H1 (cell line): ENCODE data around the gene CNBD2. TPM values are rescaled to one million over a fixed set of nuclear protein-coding genes. Genes with fewer than 3 reads are reported as not detected.

ENCODE experiments used
- CTCF ChIA-PET: fragments of 300-600 bp; sonication (Branson Sonifier 250); formaldehyde crosslinking; loops from one replicate; lab custom pipeline; 2021; ENCODE audit not compliant: partially characterized antibody; lab: Charles Lee
- POLR2A ChIA-PET: fragments of 300-600 bp; sonication (Branson Sonifier 250); formaldehyde crosslinking; loops from one replicate; lab custom pipeline; 2021; ENCODE audit warnings: inconsistent platforms; ENCODE audit not compliant: partially characterized antibody; lab: Charles Lee
- DNase-seq, 2 experiments: peaks; one replicate each; pipeline versions ENCODE4 v3.0.0 to v3.0.0-alpha.2; 2010 to 2022; ENCODE audit warnings: low spot score in 2 of 2, low read depth in 1 of 2, mixed read lengths in 1 of 2
- FAIRE-seq: peaks from 2 replicates; lab custom pipeline; 2011; peaks lifted over from hg19 to GRCh38; lab: Jason Lieb, UNC
- H2AFZ ChIP-seq: 2 replicates; pipeline ENCODE4 v1.8.1; 2012; ENCODE audit warnings: low read length, inconsistent platforms
- H2AK5ac ChIP-seq: 2 replicates; pipeline ENCODE4 v1.6.1; 2013; ENCODE audit warnings: low read depth, low read length
- H2BK120ac ChIP-seq: replicated peaks from 2 replicates; pipeline ENCODE3; 2013; ENCODE audit warnings: low read depth, low read length, inconsistent platforms
- H2BK12ac ChIP-seq: 2 replicates; pipeline ENCODE4 v1.6.1; 2013; ENCODE audit warnings: low read depth, low read length
- H2BK15ac ChIP-seq: 2 replicates; pipeline ENCODE4 v1.6.1; 2013; ENCODE audit warnings: low read length
- H2BK20ac ChIP-seq: 2 replicates; pipeline ENCODE4 v1.6.1; 2013; ENCODE audit warnings: low read length
- H2BK5ac ChIP-seq: 2 replicates; pipeline ENCODE4 v1.6.1; 2013; ENCODE audit warnings: low read depth, low read length
- H3K14ac ChIP-seq: 2 replicates; pipeline ENCODE4 v1.6.1; 2013; ENCODE audit warnings: inconsistent platforms; ENCODE audit not compliant: insufficient read length
- H3K18ac ChIP-seq: 2 replicates; pipeline ENCODE4 v1.6.1; 2013; ENCODE audit warnings: low read length; ENCODE audit errors: extremely low read depth
- H3K23ac ChIP-seq: 2 replicates; pipeline ENCODE4 v1.6.1; 2013; ENCODE audit warnings: inconsistent platforms; ENCODE audit not compliant: insufficient read length
- H3K23me2 ChIP-seq: 2 replicates; pipeline ENCODE4 v1.6.1; 2013; ENCODE audit warnings: low read depth, low read length
- H3K27ac ChIP-seq: 2 replicates; pipeline ENCODE4 v1.6.1; 2011; ENCODE audit warnings: low read depth, low read length, inconsistent platforms
- H3K27me3 ChIP-seq, 4 experiments: replicated peaks in 1 of 4; 1 replicate in 1 of 4; 2 replicates in 3 of 4; pipeline versions ENCODE4 v1.6.1 to v1.8.1; 2011 to 2013; ENCODE audit warnings: low read length in 3 of 4, mild to moderate bottlenecking in 3 of 4, inconsistent platforms in 2 of 4, mixed read lengths in 2 of 4, moderate library complexity in 1 of 4; ENCODE audit not compliant: control insufficient read depth in 3 of 4, insufficient read depth in 3 of 4; ENCODE audit errors: extremely low read depth in 1 of 4
- H3K36me3 ChIP-seq, 4 experiments: 2 replicates each; pipeline versions ENCODE4 v1.6.1 to v1.8.1; 2011 to 2013; ENCODE audit warnings: mild to moderate bottlenecking in 4 of 4, low read length in 3 of 4, moderate library complexity in 2 of 4, control low read depth in 1 of 4, inconsistent platforms in 1 of 4; ENCODE audit not compliant: insufficient read depth in 4 of 4, control insufficient read depth in 2 of 4
- H3K4ac ChIP-seq: replicated peaks from 2 replicates; pipeline ENCODE3; 2013; ENCODE audit warnings: low read length, low read depth, mixed read lengths, inconsistent platforms; ENCODE audit not compliant: insufficient read length
- H3K4me1 ChIP-seq, 4 experiments: replicated peaks in 1 of 4; 1 replicate in 1 of 4; 2 replicates in 3 of 4; pipeline versions ENCODE4 v1.6.1 to v1.8.1; 2011 to 2013; ENCODE audit warnings: low read length in 3 of 4, inconsistent platforms in 2 of 4, mixed read lengths in 1 of 4; ENCODE audit not compliant: insufficient read depth in 4 of 4, control insufficient read depth in 3 of 4
- H3K4me2 ChIP-seq, 2 experiments: 2 replicates each; pipeline versions ENCODE4 v1.6.1 to v1.8.1; 2011 to 2013; ENCODE audit warnings: low read depth in 2 of 2, low read length in 2 of 2, control low read depth in 1 of 2, inconsistent platforms in 1 of 2, mild to moderate bottlenecking in 1 of 2; ENCODE audit not compliant: insufficient read depth in 1 of 2
- H3K4me3 ChIP-seq, 4 experiments: fragments of 200-600, 300-600 bp in 1 of 4; sonication (generic), shearing (Covaris generic), sonication (Bioruptor Twin) in 1 of 4; 2 replicates each; pipeline versions ENCODE4 v1.5.1 to v1.8.1; 2011 to 2016; ENCODE audit warnings: low read length in 4 of 4, low read depth in 3 of 4, control low read depth in 2 of 4, inconsistent platforms in 2 of 4, mild to moderate bottlenecking in 2 of 4, mixed read lengths in 1 of 4, moderate library complexity in 1 of 4; ENCODE audit not compliant: insufficient read depth in 2 of 4; ENCODE audit errors: extremely low read depth in 1 of 4
- H3K56ac ChIP-seq: replicated peaks from 2 replicates; pipeline ENCODE3; 2013; ENCODE audit warnings: low read depth, mild to moderate bottlenecking, mixed read lengths, low read length, inconsistent platforms; ENCODE audit not compliant: insufficient read length
- H3K79me1 ChIP-seq: 2 replicates; pipeline ENCODE4 v1.6.1; 2013; ENCODE audit warnings: low read depth, low read length, control low read depth
- H3K79me2 ChIP-seq, 2 experiments: 2 replicates each; pipeline versions ENCODE4 v1.6.1 to v1.8.1; 2012 to 2013; ENCODE audit warnings: low read length in 2 of 2, mild to moderate bottlenecking in 2 of 2, inconsistent platforms in 1 of 2; ENCODE audit not compliant: insufficient read depth in 2 of 2, control insufficient read depth in 1 of 2
- H3K9ac ChIP-seq, 4 experiments: replicated peaks in 1 of 4; 1 replicate in 1 of 4; 2 replicates in 3 of 4; pipeline versions ENCODE4 v1.6.1 to v1.8.1; 2011 to 2013; ENCODE audit warnings: low read depth in 3 of 4, low read length in 3 of 4, control low read depth in 2 of 4, mild to moderate bottlenecking in 2 of 4, moderate library complexity in 2 of 4, inconsistent platforms in 1 of 4; ENCODE audit errors: extremely low read depth in 1 of 4
- H3K9me3 ChIP-seq, 2 experiments: 2 replicates each; pipeline versions ENCODE4 v1.6.1 to v1.8.1; 2012 to 2013; ENCODE audit warnings: mild to moderate bottlenecking in 2 of 2, moderate library complexity in 2 of 2, control low read depth in 1 of 2, inconsistent platforms in 1 of 2, low read depth in 1 of 2, low read length in 1 of 2, mixed read lengths in 1 of 2; ENCODE audit not compliant: insufficient read depth in 2 of 2
- H4K20me1 ChIP-seq, 2 experiments: replicated peaks in 1 of 2; 2 replicates each; pipeline versions ENCODE3 to v1.8.1; 2011 to 2013; ENCODE audit warnings: inconsistent platforms in 2 of 2, low read length in 2 of 2, mild to moderate bottlenecking in 1 of 2; ENCODE audit not compliant: insufficient read depth in 2 of 2, control insufficient read depth in 1 of 2
- H4K5ac ChIP-seq: 2 replicates; pipeline ENCODE4 v1.6.1; 2013; ENCODE audit warnings: low read length, low read depth, mixed read lengths, inconsistent platforms; ENCODE audit not compliant: insufficient read length
- H4K8ac ChIP-seq: 2 replicates; pipeline ENCODE4 v1.8.0; 2013; ENCODE audit warnings: mild to moderate bottlenecking, moderate library complexity, low read length, inconsistent platforms; ENCODE audit not compliant: insufficient read depth; ENCODE audit errors: extremely low read depth
- H4K91ac ChIP-seq: replicated peaks from 2 replicates; pipeline ENCODE3; 2013; ENCODE audit warnings: low read length, mixed read lengths, inconsistent platforms; ENCODE audit not compliant: insufficient read length
- CBX8 ChIP-seq: fragments of 300-800, 300-1000 bp; sonication (generic); IDR thresholded peaks from 2 replicates; pipeline ENCODE4 v1.7.1; 2016; ENCODE audit warnings: low read depth, low read length, borderline replicate concordance
- CTBP2 ChIP-seq: IDR thresholded peaks from 2 replicates; pipeline ENCODE4 v1.7.0; 2011; ENCODE audit warnings: borderline replicate concordance, mild to moderate bottlenecking, moderate library complexity, mixed read lengths, low read length; ENCODE audit not compliant: insufficient read depth, insufficient read length
- KDM5A ChIP-seq: fragments of 200-600 bp; IDR thresholded peaks from 2 replicates; pipeline ENCODE4 v1.7.1; 2012; ENCODE audit warnings: mild to moderate bottlenecking, low read length, inconsistent platforms, mixed read lengths
- MAFK ChIP-seq: IDR thresholded peaks from 2 replicates; pipeline ENCODE4 v1.6.1; 2012; ENCODE audit warnings: low read depth, mild to moderate bottlenecking, improper control_type of control experiment, low read length
- PHF8 ChIP-seq: fragments of 200-600 bp; sonication (generic); conservative IDR thresholded peaks from 2 replicates; pipeline ENCODE4 v1.7.1; 2012; ENCODE audit warnings: low read depth, mild to moderate bottlenecking, inconsistent platforms, low read length, moderate library complexity
- RNF2 ChIP-seq: fragments of 200-900, 300-1000 bp; sonication (generic); IDR thresholded peaks from 2 replicates; pipeline ENCODE4 v1.7.1; 2016; ENCODE audit warnings: borderline replicate concordance, low read depth, mild to moderate bottlenecking, antibody characterized with exemption, low read length; ENCODE audit not compliant: poor library complexity, severe bottlenecking; ENCODE audit errors: missing control alignments
- RXRA ChIP-seq: IDR thresholded peaks from 2 replicates; pipeline ENCODE4 v1.6.1; 2011; ENCODE audit warnings: low read depth, mild to moderate bottlenecking, low read length, moderate library complexity; ENCODE audit not compliant: insufficient read depth
- SAP30 ChIP-seq: fragments of 300-600 bp; sonication (generic); IDR thresholded peaks from 2 replicates; pipeline ENCODE4 v1.7.1; 2012; ENCODE audit warnings: low read length, moderate library complexity, mild to moderate bottlenecking, inconsistent platforms; ENCODE audit not compliant: insufficient read depth, insufficient replicate concordance
- TAF7 ChIP-seq: optimal IDR thresholded peaks from 2 replicates; pipeline ENCODE3; 2011; ENCODE audit warnings: low read depth, mild to moderate bottlenecking, inconsistent platforms, low read length, moderate library complexity, borderline replicate concordance
- TEAD4 ChIP-seq: IDR thresholded peaks from 2 replicates; pipeline ENCODE4 v1.6.1; 2012; ENCODE audit warnings: low read depth, low read length, inconsistent platforms, mixed read lengths
- ZNF274 ChIP-seq: IDR thresholded peaks from 2 replicates; pipeline ENCODE4 v1.7.0; 2012; ENCODE audit warnings: low read length, borderline replicate concordance; ENCODE audit errors: extremely low read depth
- polyA plus RNA-seq, 7 experiments: library from polyadenylated mRNA; depleted of rRNA in 3 of 7; stranded (reverse) in 5 of 7; unstranded in 2 of 7; fragments of >200 nt in 5 of 7; fragments of 200-250 nt in 2 of 7; gene quantifications; 1 replicate in 5 of 7; 2 replicates in 1 of 7; 4 replicates in 1 of 7; pipeline versions ENCODE4 v1.2.1 to v1.2.3, GENCODE V29; 2011 to 2013; ENCODE audit warnings: missing spikeins in 2 of 7, mixed read lengths in 2 of 7
- total RNA-seq: library from RNA; stranded (reverse); fragmentation: NEBNext Ultra II Directional; extraction: Animal tissue kit (Norgen Biotek cat#: 25700); gene quantifications from 2 replicates; pipeline ENCODE4 v1.2.1, GENCODE V29; 2021
- TF ChIP-seq, protein P1 (sequence below), 3 experiments: IDR thresholded peaks; 1 replicate in 2 of 3; 2 replicates in 1 of 3; pipeline versions ENCODE4 v1.5.1 to v1.6.1; 2011; ENCODE audit warnings: low read length in 3 of 3, mild to moderate bottlenecking in 3 of 3, inconsistent platforms in 2 of 3, low read depth in 1 of 3, moderate library complexity in 1 of 3; ENCODE audit not compliant: insufficient read depth in 1 of 3; ENCODE audit errors: control extremely low read depth in 1 of 3

Gene CNBD2
- total and polyA plus RNA-seq, 2 of the 8 experiments (the other 6 are each of a cell fraction or from before 2014, with no cell fraction given) = 2.6 to 4.5 TPM

- no peak overlapping the region for H2AK5ac ChIP-seq
- no peaks in the 10 kb centered on the region for H3K79me1 ChIP-seq
- no peak overlapping the region for H2BK15ac ChIP-seq
- H3K36me3 ChIP-seq = no peaks in the 10 kb centered on the region
- H3K27ac ChIP-seq = no peak overlapping the region
- H3K56ac ChIP-seq = no peak overlapping the region
- no peaks in the 10 kb centered on the region for H3K27me3 ChIP-seq
- no peak for DNase-seq
- CTCF ChIA-PET = interaction anchor here (0.7 to 2.3 kb wide), 4 partner anchors 8 to 154 kb away, joined by 3 to 12 read pairs (median 4); no protein-coding TSS in a partner anchor
- H3K9me3 ChIP-seq = peaks cover 2 to 14% of the 10 kb centered on the region in 2 experiments; a peak in 2 of 4 replicates
- H3K4me2 ChIP-seq = no peak overlapping the region
- no peaks in the 10 kb centered on the region for H4K20me1 ChIP-seq
- H3K23ac ChIP-seq = no peak overlapping the region
- H3K4me1 ChIP-seq = no peaks in the 10 kb centered on the region
- H4K91ac ChIP-seq = no peak overlapping the region
- no peak overlapping the region for H2BK5ac ChIP-seq
- H3K4me3 ChIP-seq = no peak overlapping the region
- H4K8ac ChIP-seq = no peak overlapping the region
- H3K18ac ChIP-seq = no peak overlapping the region
- H3K4ac ChIP-seq = no peak overlapping the region
- H2BK20ac ChIP-seq = no peak overlapping the region
- POLR2A ChIA-PET = no interaction called here
- H4K5ac ChIP-seq = no peak overlapping the region
- no peaks in the 10 kb centered on the region for H3K79me2 ChIP-seq
- no peak overlapping the region for H3K9ac ChIP-seq
- no peaks in the 10 kb centered on the region for H3K23me2 ChIP-seq
- H2BK12ac ChIP-seq = no peak overlapping the region
- H2AFZ ChIP-seq = no peak overlapping the region
- FAIRE-seq = no peak
- H3K14ac ChIP-seq = no peak overlapping the region
- no peak overlapping the region for H2BK120ac ChIP-seq
- TF ChIP-seq MAFK = no peak
- TF ChIP-seq, protein P1, sequence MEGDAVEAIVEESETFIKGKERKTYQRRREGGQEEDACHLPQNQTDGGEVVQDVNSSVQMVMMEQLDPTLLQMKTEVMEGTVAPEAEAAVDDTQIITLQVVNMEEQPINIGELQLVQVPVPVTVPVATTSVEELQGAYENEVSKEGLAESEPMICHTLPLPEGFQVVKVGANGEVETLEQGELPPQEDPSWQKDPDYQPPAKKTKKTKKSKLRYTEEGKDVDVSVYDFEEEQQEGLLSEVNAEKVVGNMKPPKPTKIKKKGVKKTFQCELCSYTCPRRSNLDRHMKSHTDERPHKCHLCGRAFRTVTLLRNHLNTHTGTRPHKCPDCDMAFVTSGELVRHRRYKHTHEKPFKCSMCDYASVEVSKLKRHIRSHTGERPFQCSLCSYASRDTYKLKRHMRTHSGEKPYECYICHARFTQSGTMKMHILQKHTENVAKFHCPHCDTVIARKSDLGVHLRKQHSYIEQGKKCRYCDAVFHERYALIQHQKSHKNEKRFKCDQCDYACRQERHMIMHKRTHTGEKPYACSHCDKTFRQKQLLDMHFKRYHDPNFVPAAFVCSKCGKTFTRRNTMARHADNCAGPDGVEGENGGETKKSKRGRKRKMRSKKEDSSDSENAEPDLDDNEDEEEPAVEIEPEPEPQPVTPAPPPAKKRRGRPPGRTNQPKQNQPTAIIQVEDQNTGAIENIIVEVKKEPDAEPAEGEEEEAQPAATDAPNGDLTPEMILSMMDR (IDR thresholded peaks at IDR 0.05; ENCODE audit: control extremely low read depth in 1 of 3, insufficient read depth in 1 of 3, low read depth in 1 of 3, low read length in 3 of 3) = no peak
- TF ChIP-seq RNF2 = no peak
- TF ChIP-seq RXRA = no peak
- no peak for TF ChIP-seq PHF8
- TF ChIP-seq TAF7 = no peak
- no peak for TF ChIP-seq KDM5A
- no peak for TF ChIP-seq SAP30
- no peak for TF ChIP-seq ZNF274
- TF ChIP-seq TEAD4 = no peak
- TF ChIP-seq CBX8 = no peak
- TF ChIP-seq CTBP2 = no peak
These were observed 34.5 kb downstream of the CNBD2 start for GRCh38 chr20:36002855-36003254.
